ENCODE data around the gene WBP1L.

WBP1L gene

GRCh38 chr10:102776779-102777456, 33.2 kb downstream of the WBP1L start:
- no peaks in the 10 kb centered on the region for H3K27me3 ChIP-seq (ENCODE audit: control insufficient read depth in 5 of 5, insufficient read depth in 4 of 5, low read length in 5 of 5)
- H3K36me3 ChIP-seq (ENCODE audit: control insufficient read depth in 5 of 5, insufficient read depth in 5 of 5, low read length in 5 of 5), result peaks cover 0 to 4% (median 0%) of the 10 kb centered on the region in 5 donors
- peak overlapping the region; percentile 56 to 99 (median 92) for H3K9ac ChIP-seq (ENCODE audit: low read length in 5 of 5)
- H3K4me3 ChIP-seq (ENCODE audit: low read depth in 1 of 5, low read length in 5 of 5), result peak overlapping the region; percentile 61 to 92 (median 79)
- no peaks in the 10 kb centered on the region for H3K9me3 ChIP-seq (ENCODE audit: control insufficient read depth in 5 of 5, low read length in 5 of 5)
- peak overlapping the region; percentile 100 for H3K27ac ChIP-seq (ENCODE audit: low read depth, low read length)
- peaks cover 37 to 90% (median 83%) of the 10 kb centered on the region in 5 donors for H3K4me1 ChIP-seq (ENCODE audit: control insufficient read depth in 5 of 5, insufficient read depth in 5 of 5, low read length in 5 of 5)

GRCh38 chr10:102777711-102778453, 34.1 kb downstream of the WBP1L start:
- H3K27me3 ChIP-seq (ENCODE audit: control insufficient read depth in 5 of 5, insufficient read depth in 4 of 5, low read length in 5 of 5), result no peaks in the 10 kb centered on the region
- no peaks in the 10 kb centered on the region for H3K9me3 ChIP-seq (ENCODE audit: control insufficient read depth in 5 of 5, low read length in 5 of 5)
- peaks cover 0 to 4% (median 0%) of the 10 kb centered on the region in 5 donors for H3K36me3 ChIP-seq (ENCODE audit: control insufficient read depth in 5 of 5, insufficient read depth in 5 of 5, low read length in 5 of 5)
- H3K27ac ChIP-seq (ENCODE audit: low read depth, low read length), result peak overlapping the region; percentile 100
- H3K9ac ChIP-seq (ENCODE audit: low read length in 5 of 5), result peak overlapping the region in 3 of 5 donors; percentile 29 to 92 (median 66)
- peaks cover 41 to 96% (median 92%) of the 10 kb centered on the region in 5 donors for H3K4me1 ChIP-seq (ENCODE audit: control insufficient read depth in 5 of 5, insufficient read depth in 5 of 5, low read length in 5 of 5)
- H3K4me3 ChIP-seq (ENCODE audit: low read depth in 1 of 5, low read length in 5 of 5), result peak overlapping the region; percentile 5 to 92 (median 65)

- Histone ChIP-seq H3K9ac (ENCODE audit: low read length in 5 of 5) (peak overlapping the region in 1 of 5 donors; percentile 92), H3K4me1 (ENCODE audit: control insufficient read depth in 5 of 5, insufficient read depth in 5 of 5, low read length in 5 of 5) (peaks cover 49 to 99% (median 92%) of the 10 kb centered on the region in 5 donors), H3K27me3 (ENCODE audit: control insufficient read depth in 5 of 5, insufficient read depth in 4 of 5, low read length in 5 of 5) (no peaks in the 10 kb centered on the region), H3K27ac (ENCODE audit: low read depth, low read length) (peak overlapping the region; percentile 100), H3K4me3 (ENCODE audit: low read depth in 1 of 5, low read length in 5 of 5) (no peak overlapping the region), H3K9me3 (ENCODE audit: control insufficient read depth in 5 of 5, low read length in 5 of 5) (no peaks in the 10 kb centered on the region), H3K36me3 (ENCODE audit: control insufficient read depth in 5 of 5, insufficient read depth in 5 of 5, low read length in 5 of 5) (peaks cover 0 to 4% (median 0%) of the 10 kb centered on the region in 5 donors)
Measured at GRCh38 chr10:102778781-102779180, 35.0 kb downstream of the WBP1L start.

- peaks cover 0 to 4% (median 0%) of the 10 kb centered on the region in 5 donors for H3K36me3 ChIP-seq (ENCODE audit: control insufficient read depth in 5 of 5, insufficient read depth in 5 of 5, low read length in 5 of 5)
- H3K27me3 ChIP-seq (ENCODE audit: control insufficient read depth in 5 of 5, insufficient read depth in 4 of 5, low read length in 5 of 5), result no peaks in the 10 kb centered on the region
- H3K4me3 ChIP-seq (ENCODE audit: low read depth in 1 of 5, low read length in 5 of 5), result peak overlapping the region in 1 of 5 donors; percentile 8
- no peaks in the 10 kb centered on the region for H3K9me3 ChIP-seq (ENCODE audit: control insufficient read depth in 5 of 5, low read length in 5 of 5)
- peaks cover 42 to 92% (median 84%) of the 10 kb centered on the region in 5 donors for H3K4me1 ChIP-seq (ENCODE audit: control insufficient read depth in 5 of 5, insufficient read depth in 5 of 5, low read length in 5 of 5)
- peak overlapping the region; percentile 100 for H3K27ac ChIP-seq (ENCODE audit: low read depth, low read length)
- H3K9ac ChIP-seq (ENCODE audit: low read length in 5 of 5), result peak overlapping the region in 2 of 5 donors; percentile 8 to 62
Measured at GRCh38 chr10:102779680-102780526, 36.2 kb downstream of the WBP1L start.

- no peak overlapping the region for H3K9ac ChIP-seq (ENCODE audit: low read length in 5 of 5)
- no peak overlapping the region for H3K4me3 ChIP-seq (ENCODE audit: low read depth in 1 of 5, low read length in 5 of 5)
- H3K27ac ChIP-seq (ENCODE audit: low read depth, low read length), result peak overlapping the region; percentile 98
- peaks cover 0 to 4% (median 0%) of the 10 kb centered on the region in 5 donors for H3K36me3 ChIP-seq (ENCODE audit: control insufficient read depth in 5 of 5, insufficient read depth in 5 of 5, low read length in 5 of 5)
- no peaks in the 10 kb centered on the region for H3K27me3 ChIP-seq (ENCODE audit: control insufficient read depth in 5 of 5, insufficient read depth in 4 of 5, low read length in 5 of 5)
- no peaks in the 10 kb centered on the region for H3K9me3 ChIP-seq (ENCODE audit: control insufficient read depth in 5 of 5, low read length in 5 of 5)
- H3K4me1 ChIP-seq (ENCODE audit: control insufficient read depth in 5 of 5, insufficient read depth in 5 of 5, low read length in 5 of 5), result peaks cover 40 to 90% (median 81%) of the 10 kb centered on the region in 5 donors
Measured at GRCh38 chr10:102780527-102780808, 36.7 kb downstream of the WBP1L start.

GRCh38 chr10:102781090-102781920, 37.6 kb downstream of the WBP1L start:
- Histone ChIP-seq H3K36me3 (ENCODE audit: control insufficient read depth in 5 of 5, insufficient read depth in 5 of 5, low read length in 5 of 5) (peaks cover 0 to 4% (median 0%) of the 10 kb centered on the region in 5 donors), H3K4me3 (ENCODE audit: low read depth in 1 of 5, low read length in 5 of 5) (no peak overlapping the region), H3K4me1 (ENCODE audit: control insufficient read depth in 5 of 5, insufficient read depth in 5 of 5, low read length in 5 of 5) (peaks cover 35 to 90% (median 81%) of the 10 kb centered on the region in 5 donors)

GRCh38 chr10:102781921-102782557, 38.3 kb downstream of the WBP1L start:
- peak overlapping the region; percentile 98 for H3K27ac ChIP-seq (ENCODE audit: low read depth, low read length)
- H3K27me3 ChIP-seq (ENCODE audit: control insufficient read depth in 5 of 5, insufficient read depth in 4 of 5, low read length in 5 of 5), result no peaks in the 10 kb centered on the region
- no peaks in the 10 kb centered on the region for H3K9me3 ChIP-seq (ENCODE audit: control insufficient read depth in 5 of 5, low read length in 5 of 5)
- peaks cover 0 to 4% (median 0%) of the 10 kb centered on the region in 5 donors for H3K36me3 ChIP-seq (ENCODE audit: control insufficient read depth in 5 of 5, insufficient read depth in 5 of 5, low read length in 5 of 5)
- peak overlapping the region in 2 of 5 donors; percentile 25 to 47 for H3K4me3 ChIP-seq (ENCODE audit: low read depth in 1 of 5, low read length in 5 of 5)
- peaks cover 33 to 90% (median 81%) of the 10 kb centered on the region in 5 donors for H3K4me1 ChIP-seq (ENCODE audit: control insufficient read depth in 5 of 5, insufficient read depth in 5 of 5, low read length in 5 of 5)
- H3K9ac ChIP-seq (ENCODE audit: low read length in 5 of 5), result peak overlapping the region; percentile 33 to 88 (median 66)

More at GRCh38 chr10:102781090-102781920, 37.6 kb downstream of the WBP1L start:
- no peaks in the 10 kb centered on the region for H3K27me3 ChIP-seq (ENCODE audit: control insufficient read depth in 5 of 5, insufficient read depth in 4 of 5, low read length in 5 of 5)
- H3K9ac ChIP-seq (ENCODE audit: low read length in 5 of 5), result peak overlapping the region in 4 of 5 donors; percentile 0 to 19 (median 12)
- no peaks in the 10 kb centered on the region for H3K9me3 ChIP-seq (ENCODE audit: control insufficient read depth in 5 of 5, low read length in 5 of 5)
- H3K27ac ChIP-seq (ENCODE audit: low read depth, low read length), result peak overlapping the region; percentile 98

- no peaks in the 10 kb centered on the region for H3K9me3 ChIP-seq (ENCODE audit: control insufficient read depth in 5 of 5, low read length in 5 of 5)
- H3K4me3 ChIP-seq (ENCODE audit: low read depth in 1 of 5, low read length in 5 of 5), result peak overlapping the region in 4 of 5 donors; percentile 6 to 47 (median 18)
- peak overlapping the region; percentile 98 for H3K27ac ChIP-seq (ENCODE audit: low read depth, low read length)
- peaks cover 0 to 4% (median 0%) of the 10 kb centered on the region in 5 donors for H3K36me3 ChIP-seq (ENCODE audit: control insufficient read depth in 5 of 5, insufficient read depth in 5 of 5, low read length in 5 of 5)
- peak overlapping the region; percentile 33 to 88 (median 71) for H3K9ac ChIP-seq (ENCODE audit: low read length in 5 of 5)
- peaks cover 33 to 83% (median 75%) of the 10 kb centered on the region in 5 donors for H3K4me1 ChIP-seq (ENCODE audit: control insufficient read depth in 5 of 5, insufficient read depth in 5 of 5, low read length in 5 of 5)
- no peaks in the 10 kb centered on the region for H3K27me3 ChIP-seq (ENCODE audit: control insufficient read depth in 5 of 5, insufficient read depth in 4 of 5, low read length in 5 of 5)
Measured at GRCh38 chr10:102782673-102783551, 39.2 kb downstream of the WBP1L start.
